K562 (cell line): ENCODE results near the gene LENEP. TPM values are rescaled to one million over a fixed set of nuclear protein-coding genes. Genes with fewer than 3 reads are reported as not detected.

Source experiments
- GATAD2A ChIP-seq: fragments of 450-650 bp; IDR thresholded peaks from 2 replicates; pipeline ENCODE4 v1.6.1; 2017
- HDAC1 ChIP-seq, 2 experiments: fragments of 450-650 bp; IDR thresholded peaks; 2 replicates each; pipeline ENCODE4 v1.6.1; 2016 to 2017; ENCODE audit warnings: inconsistent platforms in 1 of 2, mild to moderate bottlenecking in 1 of 2, moderate library complexity in 1 of 2
- JUND ChIP-seq, 2 experiments: IDR thresholded peaks; 2 replicates in 1 of 2; 3 replicates in 1 of 2; pipeline ENCODE4 v1.6.1; 2011; ENCODE audit warnings: borderline replicate concordance in 2 of 2, low read depth in 2 of 2, low read length in 2 of 2, improper control_type of control experiment in 1 of 2, missing biosample characterization in 1 of 2, missing genetic modification characterization in 1 of 2, missing genetic modification reagents in 1 of 2
- NCOR1 ChIP-seq: fragments of 450-650 bp; IDR thresholded peaks from 2 replicates; pipeline ENCODE4 v1.6.1; 2016; ENCODE audit warnings: mild to moderate bottlenecking, moderate library complexity
- POLR2AphosphoS2 ChIP-seq: IDR thresholded peaks from 2 replicates; pipeline ENCODE4 v1.6.1; 2012; ENCODE audit warnings: low read length, improper control_type of control experiment
- RBFOX2 ChIP-seq: fragments of 200-400 bp; formaldehyde crosslinking; IDR thresholded peaks from 2 replicates; pipeline ENCODE4 v1.6.1; 2017; ENCODE audit warnings: low read depth, mild to moderate bottlenecking, low read length, moderate library complexity
- SREBF2 ChIP-seq: sonication (generic); formaldehyde crosslinking; IDR thresholded peaks from 2 replicates; pipeline ENCODE4 v1.4.0; 2020; ENCODE audit warnings: mild to moderate bottlenecking, missing genetic modification reagents
- TAF15 ChIP-seq: fragments of 200-400 bp; formaldehyde crosslinking; IDR thresholded peaks from 2 replicates; pipeline ENCODE4 v1.6.1; 2017; ENCODE audit warnings: mild to moderate bottlenecking, low read depth, low read length, moderate library complexity
- ZFP36 ChIP-seq: fragments of 150-350 bp; IDR thresholded peaks from 2 replicates; pipeline ENCODE4 v1.6.1; 2018; ENCODE audit warnings: low read length, low read depth; ENCODE audit not compliant: partially characterized antibody
- ZNF431 ChIP-seq: sonication (generic); formaldehyde crosslinking; IDR thresholded peaks from 2 replicates; pipeline ENCODE4 v1.8.0; 2022; ENCODE audit warnings: mild to moderate bottlenecking, missing genetic modification reagents
- ZNF695 ChIP-seq: fragments of 450-650 bp; formaldehyde crosslinking; IDR thresholded peaks from 2 replicates; pipeline ENCODE4 v1.4.0; 2020; ENCODE audit warnings: mild to moderate bottlenecking, moderate library complexity
- polyA plus RNA-seq, 8 experiments: library from polyadenylated mRNA; depleted of rRNA in 4 of 8; stranded (reverse) in 5 of 8; unstranded in 3 of 8; fragments of >200 nt; fragmentation: Nextera tagmentation in 2 of 8; fragmentation: Illumina TruSeq in 1 of 8; extraction: Ambion mirVana in 2 of 8; extraction: Trizol in 1 of 8; gene quantifications; 2 replicates each; pipeline versions ENCODE4 v1.2.1 to v1.2.3, GENCODE V29; 2011 to 2014; ENCODE audit warnings: inconsistent platforms in 1 of 8, missing spikeins in 1 of 8
- total RNA-seq, 7 experiments: library from RNA; depleted of rRNA in 6 of 7; stranded (reverse); fragments of >200 nt in 6 of 7; fragmentation: Illumina TruSeq in 2 of 7; extraction: Trizol in 2 of 7; gene quantifications; 2 replicates each; pipeline versions ENCODE4 v1.2.1 to v1.2.3, GENCODE V29; 2011 to 2021; ENCODE audit warnings: low replicate concordance in 1 of 7
- TF ChIP-seq, protein P1 (sequence below): sonication (generic); formaldehyde crosslinking; IDR thresholded peaks from 2 replicates; pipeline ENCODE4 v1.8.0; 2022; ENCODE audit warnings: mild to moderate bottlenecking, missing genetic modification reagents
- TF ChIP-seq, protein P2 (sequence below): sonication (generic); formaldehyde crosslinking; IDR thresholded peaks from 2 replicates; pipeline ENCODE4 v1.8.1; 2023; ENCODE audit warnings: mild to moderate bottlenecking, missing genetic modification reagents
- TF ChIP-seq, protein P3 (sequence below): sonication (generic); formaldehyde crosslinking; IDR thresholded peaks from 2 replicates; pipeline ENCODE4 v1.8.0; 2023; ENCODE audit warnings: mild to moderate bottlenecking, missing genetic modification reagents
- TF ChIP-seq, protein P4 (sequence below): sonication (generic); formaldehyde crosslinking; IDR thresholded peaks from 2 replicates; pipeline ENCODE4 v1.8.0; 2022; ENCODE audit warnings: mild to moderate bottlenecking, missing genetic modification reagents

The LENEP gene
- total and polyA plus RNA-seq, 9 of the 15 experiments (the other 6 are each of a cell fraction or from before 2014, with no cell fraction given): 0.23 to 0.87 (median 0.67) TPM; not detected in 5

DNA sequence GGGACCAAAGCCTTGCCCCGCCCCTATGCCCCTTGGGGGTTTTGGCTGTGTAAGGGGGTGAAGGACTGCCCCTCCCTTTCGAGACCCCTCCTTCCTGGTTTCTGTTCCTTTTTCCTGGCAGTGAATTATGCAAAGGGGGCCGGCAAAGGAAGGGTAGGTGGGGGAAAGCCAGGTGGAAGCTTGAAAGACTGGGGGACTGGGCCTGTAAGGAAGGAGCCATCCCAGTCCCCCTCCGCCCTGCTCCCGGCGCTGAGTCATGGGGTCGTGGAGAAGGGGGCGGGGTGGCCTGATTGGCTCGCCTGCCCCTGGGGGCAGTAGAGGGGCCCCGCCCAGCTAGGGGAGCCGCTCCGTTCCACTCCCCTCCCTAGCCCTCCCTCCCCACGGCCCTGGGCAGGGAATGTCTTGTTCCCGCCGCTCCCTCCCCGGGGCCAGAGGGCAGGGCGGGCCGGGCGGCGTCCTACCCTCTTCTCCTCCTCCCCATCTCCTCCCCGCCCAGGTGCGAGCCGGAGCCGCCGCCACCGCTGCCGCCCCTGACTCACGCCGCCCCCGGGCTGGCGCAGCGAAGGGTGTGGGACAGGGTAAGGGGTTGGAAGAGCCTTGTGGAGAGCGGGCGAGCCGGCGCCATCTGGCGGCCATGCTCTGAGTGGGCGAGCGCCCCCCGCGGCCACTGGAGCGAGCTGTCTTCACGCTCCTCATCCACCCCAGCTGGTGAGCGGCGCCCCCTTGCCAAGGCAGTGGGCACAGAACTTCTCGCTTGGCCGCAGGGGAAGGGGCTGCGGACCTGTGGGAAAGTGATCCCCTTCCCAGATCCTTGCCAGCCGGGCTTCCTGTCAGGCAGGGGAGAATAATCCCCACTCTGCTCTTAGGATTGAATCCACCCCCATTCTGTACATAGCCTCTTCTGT lies 23.9 kb downstream of the LENEP start (continued):
- TF ChIP-seq ZNF431 (peak; percentile 21; the same call in 1 of the 2 replicates), POLR2AphosphoS2 (no peak), ZFP36 (peak; percentile 4), ZNF695 (CRISPR knock-in tag) (no peak), JUND (IDR thresholded peaks at IDR 0.05; ENCODE audit: borderline replicate concordance, low read depth, low read length) (peak; percentile 68), JUND (tag; IDR thresholded peaks at IDR 0.05; ENCODE audit: borderline replicate concordance, low read depth, low read length) (peak; percentile 11; the same call in 1 of the 3 replicates), GATAD2A (peak; percentile 88), TAF15 (no peak), NCOR1 (peak; percentile 67), SREBF2 (CRISPR knock-in tag) (no peak), RBFOX2 (peak; percentile 81), HDAC1 (IDR thresholded peaks at IDR 0.05) (peak in 1 of 2 experiments; percentile 86; a peak in 2 of 4 replicates)
- TF ChIP-seq, protein P1, sequence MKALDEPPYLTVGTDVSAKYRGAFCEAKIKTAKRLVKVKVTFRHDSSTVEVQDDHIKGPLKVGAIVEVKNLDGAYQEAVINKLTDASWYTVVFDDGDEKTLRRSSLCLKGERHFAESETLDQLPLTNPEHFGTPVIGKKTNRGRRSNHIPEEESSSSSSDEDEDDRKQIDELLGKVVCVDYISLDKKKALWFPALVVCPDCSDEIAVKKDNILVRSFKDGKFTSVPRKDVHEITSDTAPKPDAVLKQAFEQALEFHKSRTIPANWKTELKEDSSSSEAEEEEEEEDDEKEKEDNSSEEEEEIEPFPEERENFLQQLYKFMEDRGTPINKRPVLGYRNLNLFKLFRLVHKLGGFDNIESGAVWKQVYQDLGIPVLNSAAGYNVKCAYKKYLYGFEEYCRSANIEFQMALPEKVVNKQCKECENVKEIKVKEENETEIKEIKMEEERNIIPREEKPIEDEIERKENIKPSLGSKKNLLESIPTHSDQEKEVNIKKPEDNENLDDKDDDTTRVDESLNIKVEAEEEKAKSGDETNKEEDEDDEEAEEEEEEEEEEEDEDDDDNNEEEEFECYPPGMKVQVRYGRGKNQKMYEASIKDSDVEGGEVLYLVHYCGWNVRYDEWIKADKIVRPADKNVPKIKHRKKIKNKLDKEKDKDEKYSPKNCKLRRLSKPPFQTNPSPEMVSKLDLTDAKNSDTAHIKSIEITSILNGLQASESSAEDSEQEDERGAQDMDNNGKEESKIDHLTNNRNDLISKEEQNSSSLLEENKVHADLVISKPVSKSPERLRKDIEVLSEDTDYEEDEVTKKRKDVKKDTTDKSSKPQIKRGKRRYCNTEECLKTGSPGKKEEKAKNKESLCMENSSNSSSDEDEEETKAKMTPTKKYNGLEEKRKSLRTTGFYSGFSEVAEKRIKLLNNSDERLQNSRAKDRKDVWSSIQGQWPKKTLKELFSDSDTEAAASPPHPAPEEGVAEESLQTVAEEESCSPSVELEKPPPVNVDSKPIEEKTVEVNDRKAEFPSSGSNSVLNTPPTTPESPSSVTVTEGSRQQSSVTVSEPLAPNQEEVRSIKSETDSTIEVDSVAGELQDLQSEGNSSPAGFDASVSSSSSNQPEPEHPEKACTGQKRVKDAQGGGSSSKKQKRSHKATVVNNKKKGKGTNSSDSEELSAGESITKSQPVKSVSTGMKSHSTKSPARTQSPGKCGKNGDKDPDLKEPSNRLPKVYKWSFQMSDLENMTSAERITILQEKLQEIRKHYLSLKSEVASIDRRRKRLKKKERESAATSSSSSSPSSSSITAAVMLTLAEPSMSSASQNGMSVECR: peak; percentile 73
- TF ChIP-seq, protein P2, sequence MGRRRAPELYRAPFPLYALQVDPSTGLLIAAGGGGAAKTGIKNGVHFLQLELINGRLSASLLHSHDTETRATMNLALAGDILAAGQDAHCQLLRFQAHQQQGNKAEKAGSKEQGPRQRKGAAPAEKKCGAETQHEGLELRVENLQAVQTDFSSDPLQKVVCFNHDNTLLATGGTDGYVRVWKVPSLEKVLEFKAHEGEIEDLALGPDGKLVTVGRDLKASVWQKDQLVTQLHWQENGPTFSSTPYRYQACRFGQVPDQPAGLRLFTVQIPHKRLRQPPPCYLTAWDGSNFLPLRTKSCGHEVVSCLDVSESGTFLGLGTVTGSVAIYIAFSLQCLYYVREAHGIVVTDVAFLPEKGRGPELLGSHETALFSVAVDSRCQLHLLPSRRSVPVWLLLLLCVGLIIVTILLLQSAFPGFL: no peak
- TF ChIP-seq, protein P3, sequence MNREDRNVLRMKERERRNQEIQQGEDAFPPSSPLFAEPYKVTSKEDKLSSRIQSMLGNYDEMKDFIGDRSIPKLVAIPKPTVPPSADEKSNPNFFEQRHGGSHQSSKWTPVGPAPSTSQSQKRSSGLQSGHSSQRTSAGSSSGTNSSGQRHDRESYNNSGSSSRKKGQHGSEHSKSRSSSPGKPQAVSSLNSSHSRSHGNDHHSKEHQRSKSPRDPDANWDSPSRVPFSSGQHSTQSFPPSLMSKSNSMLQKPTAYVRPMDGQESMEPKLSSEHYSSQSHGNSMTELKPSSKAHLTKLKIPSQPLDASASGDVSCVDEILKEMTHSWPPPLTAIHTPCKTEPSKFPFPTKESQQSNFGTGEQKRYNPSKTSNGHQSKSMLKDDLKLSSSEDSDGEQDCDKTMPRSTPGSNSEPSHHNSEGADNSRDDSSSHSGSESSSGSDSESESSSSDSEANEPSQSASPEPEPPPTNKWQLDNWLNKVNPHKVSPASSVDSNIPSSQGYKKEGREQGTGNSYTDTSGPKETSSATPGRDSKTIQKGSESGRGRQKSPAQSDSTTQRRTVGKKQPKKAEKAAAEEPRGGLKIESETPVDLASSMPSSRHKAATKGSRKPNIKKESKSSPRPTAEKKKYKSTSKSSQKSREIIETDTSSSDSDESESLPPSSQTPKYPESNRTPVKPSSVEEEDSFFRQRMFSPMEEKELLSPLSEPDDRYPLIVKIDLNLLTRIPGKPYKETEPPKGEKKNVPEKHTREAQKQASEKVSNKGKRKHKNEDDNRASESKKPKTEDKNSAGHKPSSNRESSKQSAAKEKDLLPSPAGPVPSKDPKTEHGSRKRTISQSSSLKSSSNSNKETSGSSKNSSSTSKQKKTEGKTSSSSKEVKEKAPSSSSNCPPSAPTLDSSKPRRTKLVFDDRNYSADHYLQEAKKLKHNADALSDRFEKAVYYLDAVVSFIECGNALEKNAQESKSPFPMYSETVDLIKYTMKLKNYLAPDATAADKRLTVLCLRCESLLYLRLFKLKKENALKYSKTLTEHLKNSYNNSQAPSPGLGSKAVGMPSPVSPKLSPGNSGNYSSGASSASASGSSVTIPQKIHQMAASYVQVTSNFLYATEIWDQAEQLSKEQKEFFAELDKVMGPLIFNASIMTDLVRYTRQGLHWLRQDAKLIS (CRISPR knock-in tag): peak; percentile 96
- TF ChIP-seq, protein P4, sequence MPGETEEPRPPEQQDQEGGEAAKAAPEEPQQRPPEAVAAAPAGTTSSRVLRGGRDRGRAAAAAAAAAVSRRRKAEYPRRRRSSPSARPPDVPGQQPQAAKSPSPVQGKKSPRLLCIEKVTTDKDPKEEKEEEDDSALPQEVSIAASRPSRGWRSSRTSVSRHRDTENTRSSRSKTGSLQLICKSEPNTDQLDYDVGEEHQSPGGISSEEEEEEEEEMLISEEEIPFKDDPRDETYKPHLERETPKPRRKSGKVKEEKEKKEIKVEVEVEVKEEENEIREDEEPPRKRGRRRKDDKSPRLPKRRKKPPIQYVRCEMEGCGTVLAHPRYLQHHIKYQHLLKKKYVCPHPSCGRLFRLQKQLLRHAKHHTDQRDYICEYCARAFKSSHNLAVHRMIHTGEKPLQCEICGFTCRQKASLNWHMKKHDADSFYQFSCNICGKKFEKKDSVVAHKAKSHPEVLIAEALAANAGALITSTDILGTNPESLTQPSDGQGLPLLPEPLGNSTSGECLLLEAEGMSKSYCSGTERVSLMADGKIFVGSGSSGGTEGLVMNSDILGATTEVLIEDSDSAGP: peak; percentile 52; the same call in 1 of the 2 replicates
